HG02943 (cell line): ENCODE data around the gene DAPK1.

Experiments used
- ATAC-seq: cut with Tn5 transposase; IDR thresholded peaks from one replicate; pipeline ENCODE4 v1.9.1; 2021; ENCODE audit warnings: mild to moderate bottlenecking, low read depth, moderate library complexity; ENCODE audit not compliant: unreplicated experiment

DAPK1 gene

GRCh38 chr9:87635656-87636501 lies 138.2 kb downstream of the DAPK1 start:
- ATAC-seq: no peak

GRCh38 chr9:87638292-87638691 lies 140.6 kb downstream of the DAPK1 start:
- no peak for ATAC-seq

GRCh38 chr9:87639949-87640348 lies 142.3 kb downstream of the DAPK1 start:
- ATAC-seq: no peak

GRCh38 chr9:87640385-87640795 lies 142.7 kb downstream of the DAPK1 start:
- no peak for ATAC-seq

- no peak for ATAC-seq
Measured at GRCh38 chr9:87641067-87641466, 143.4 kb downstream of the DAPK1 start.

- no peak for ATAC-seq
Measured at GRCh38 chr9:87642330-87643106, 144.9 kb downstream of the DAPK1 start.

GRCh38 chr9:87643107-87643650 lies 145.5 kb downstream of the DAPK1 start:
- ATAC-seq: no peak

GRCh38 chr9:87643778-87644570 lies 146.3 kb downstream of the DAPK1 start:
- ATAC-seq: no peak

- no peak for ATAC-seq
Measured at GRCh38 chr9:87644659-87645058, 147.0 kb downstream of the DAPK1 start.

- ATAC-seq: no peak
Measured at GRCh38 chr9:87646546-87646945, 148.9 kb downstream of the DAPK1 start.

- no peak for ATAC-seq
Measured at GRCh38 chr9:87647114-87647513, 149.4 kb downstream of the DAPK1 start.

GRCh38 chr9:87648606-87649005 lies 150.9 kb downstream of the DAPK1 start:
- ATAC-seq: no peak

- no peak for ATAC-seq
Measured at GRCh38 chr9:87650611-87651295, 153.1 kb downstream of the DAPK1 start.

- ATAC-seq: no peak
Measured at GRCh38 chr9:87651431-87651830, 153.8 kb downstream of the DAPK1 start.

- ATAC-seq: no peak
Measured at GRCh38 chr9:87653941-87654340, 156.3 kb downstream of the DAPK1 start.

- no peak for ATAC-seq
Measured at GRCh38 chr9:87655731-87656130, 158.1 kb downstream of the DAPK1 start.

- no peak for ATAC-seq
Measured at GRCh38 chr9:87656485-87656884, 158.8 kb downstream of the DAPK1 start.

- no peak for ATAC-seq
Measured at GRCh38 chr9:87657190-87657589, 159.5 kb downstream of the DAPK1 start.

- no peak for ATAC-seq
Measured at GRCh38 chr9:87657893-87658292, 160.2 kb downstream of the DAPK1 start.

- no peak for ATAC-seq
Measured at GRCh38 chr9:87658511-87658910, 160.8 kb downstream of the DAPK1 start.
